WI38 (cell line): ENCODE results near the gene GALNT15.

Experiments used
- H3K4me3 ChIP-seq: 2 replicates; pipeline ENCODE4 v1.5.1; 2011; ENCODE audit warnings: low read depth, mild to moderate bottlenecking, control low read depth, low read length
- CTCF ChIP-seq: IDR thresholded peaks from 2 replicates; pipeline ENCODE4 v1.5.1; 2012; ENCODE audit warnings: low read depth, mild to moderate bottlenecking, control low read depth, low read length

The GALNT15 gene

GRCh38 chr3:16186565-16186964, 12.1 kb downstream of the GALNT15 start:
- TF ChIP-seq CTCF = no peak
- no peak overlapping the region for H3K4me3 ChIP-seq

GRCh38 chr3:16187213-16187790, 12.8 kb downstream of the GALNT15 start:
- H3K4me3 ChIP-seq = no peak overlapping the region
- TF ChIP-seq CTCF = no peak

- TF ChIP-seq CTCF = no peak
- H3K4me3 ChIP-seq = no peak overlapping the region
Measured at GRCh38 chr3:16188071-16188470, 13.6 kb downstream of the GALNT15 start.

GRCh38 chr3:16189201-16189600, 14.7 kb downstream of the GALNT15 start:
- no peak overlapping the region for H3K4me3 ChIP-seq
- no peak for TF ChIP-seq CTCF

- no peak overlapping the region for H3K4me3 ChIP-seq
- TF ChIP-seq CTCF = no peak
Measured at GRCh38 chr3:16190704-16191103, 16.2 kb downstream of the GALNT15 start.

GRCh38 chr3:16191591-16191990, 17.1 kb downstream of the GALNT15 start:
- no peak overlapping the region for H3K4me3 ChIP-seq
- no peak for TF ChIP-seq CTCF

- no peak for TF ChIP-seq CTCF
- H3K4me3 ChIP-seq = no peak overlapping the region
Measured at GRCh38 chr3:16192176-16192811, 17.8 kb downstream of the GALNT15 start.
